HG02870 (cell line): ENCODE results near the gene BIN1.

Source experiments
- ATAC-seq: cut with Tn5 transposase; IDR thresholded peaks from one replicate; pipeline ENCODE4 v1.9.1; 2021; ENCODE audit warnings: mild to moderate bottlenecking, moderate library complexity; ENCODE audit not compliant: unreplicated experiment

Gene BIN1

GRCh38 chr2:127104166-127104660 is 2.7 kb downstream of the BIN1 start:
- no peak for ATAC-seq

- ATAC-seq: no peak
Measured at GRCh38 chr2:127103243-127104165, 3.5 kb downstream of the BIN1 start.

GRCh38 chr2:127102521-127103242 is 4.3 kb downstream of the BIN1 start:
- no peak for ATAC-seq

GRCh38 chr2:127101756-127102477 is 5.0 kb downstream of the BIN1 start:
- ATAC-seq: no peak

- no peak for ATAC-seq
Measured at GRCh38 chr2:127101048-127101611, 5.8 kb downstream of the BIN1 start.

GRCh38 chr2:127100251-127101047 is 6.5 kb downstream of the BIN1 start:
- no peak for ATAC-seq

GRCh38 chr2:127098711-127099110 is 8.2 kb downstream of the BIN1 start:
- ATAC-seq: no peak

GRCh38 chr2:127097841-127098651 is 8.9 kb downstream of the BIN1 start:
- ATAC-seq: no peak

- ATAC-seq: no peak
Measured at GRCh38 chr2:127097471-127097765, 9.5 kb downstream of the BIN1 start.

GRCh38 chr2:127096718-127097470 is 10.1 kb downstream of the BIN1 start:
- no peak for ATAC-seq

GRCh38 chr2:127096280-127096679 is 10.7 kb downstream of the BIN1 start:
- ATAC-seq: no peak

GRCh38 chr2:127095784-127096183 is 11.2 kb downstream of the BIN1 start:
- ATAC-seq: no peak

GRCh38 chr2:127095367-127095641 is 11.7 kb downstream of the BIN1 start:
- no peak for ATAC-seq

- no peak for ATAC-seq
Measured at GRCh38 chr2:127094509-127095366, 12.2 kb downstream of the BIN1 start.

- ATAC-seq: no peak
Measured at GRCh38 chr2:127093648-127094210, 13.2 kb downstream of the BIN1 start.

- ATAC-seq: no peak
Measured at GRCh38 chr2:127092901-127093516, 13.9 kb downstream of the BIN1 start.

GRCh38 chr2:127092306-127092705 is 14.6 kb downstream of the BIN1 start:
- no peak for ATAC-seq
